Stimulated activated CD4-positive, alpha-beta T cell treated with anti-CD3 and anti-CD28 coated beads, TNF-alpha, amount 100 ng/mL, for 24 hours (primary cell): ENCODE data around the gene PHACTR3.
"Not testable (repeated sequence)": the region's sequence is repeated elsewhere in the genome, so short reads cannot be mapped to it uniquely, and the experiment has no call there.

Experiments used
- DNase-seq, 3 experiments: peaks; one replicate each; pipeline ENCODE4 v3.0.0-alpha.2; 2020; ENCODE audit warnings: low read depth in 3 of 3

The PHACTR3 gene

DNA sequence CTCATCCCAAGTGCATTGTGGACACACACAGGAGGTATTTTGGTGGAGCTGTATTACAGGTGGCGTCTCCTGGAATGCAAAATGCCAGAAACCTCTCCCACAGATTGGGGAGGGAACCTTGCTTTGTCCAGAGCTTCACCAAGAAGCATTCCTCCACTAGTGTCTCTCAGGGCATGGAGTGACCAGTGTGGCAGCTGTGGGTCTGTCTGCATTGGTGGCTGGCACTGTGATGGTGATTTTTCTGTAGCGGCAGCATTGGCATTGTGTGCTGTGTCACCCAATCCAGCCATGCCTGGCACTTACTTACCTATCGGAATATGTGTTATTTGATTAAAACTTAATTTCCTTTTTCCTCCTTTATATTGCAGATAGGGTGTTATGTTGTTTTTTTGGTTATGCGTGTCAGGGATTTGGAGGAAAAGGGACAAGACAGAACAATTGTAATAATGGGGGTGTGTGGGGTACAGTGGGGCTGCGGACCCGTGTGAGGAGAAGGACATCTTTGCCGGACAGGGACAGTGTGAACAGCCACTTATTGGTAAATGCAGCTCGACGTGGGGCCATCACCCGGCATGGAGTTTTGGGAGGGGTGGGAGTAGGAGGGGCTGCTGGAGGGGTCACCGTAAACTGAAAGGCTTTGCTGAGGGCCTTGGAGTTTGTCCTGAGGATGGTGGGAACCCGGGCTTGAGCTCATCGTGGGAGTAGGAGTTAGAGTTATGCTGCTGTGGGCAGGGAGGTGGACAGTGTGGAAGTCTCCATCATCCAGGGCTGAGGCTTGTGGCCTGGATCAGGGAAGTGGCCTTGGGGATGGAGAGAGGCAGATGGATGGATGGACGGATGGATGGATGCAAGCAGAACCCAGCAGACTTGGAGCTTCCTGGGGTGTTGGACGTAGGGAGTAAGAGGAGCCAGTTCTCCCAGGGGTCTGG lies 224.0 kb downstream of the PHACTR3 start:
- no peak for DNase-seq

DNA sequence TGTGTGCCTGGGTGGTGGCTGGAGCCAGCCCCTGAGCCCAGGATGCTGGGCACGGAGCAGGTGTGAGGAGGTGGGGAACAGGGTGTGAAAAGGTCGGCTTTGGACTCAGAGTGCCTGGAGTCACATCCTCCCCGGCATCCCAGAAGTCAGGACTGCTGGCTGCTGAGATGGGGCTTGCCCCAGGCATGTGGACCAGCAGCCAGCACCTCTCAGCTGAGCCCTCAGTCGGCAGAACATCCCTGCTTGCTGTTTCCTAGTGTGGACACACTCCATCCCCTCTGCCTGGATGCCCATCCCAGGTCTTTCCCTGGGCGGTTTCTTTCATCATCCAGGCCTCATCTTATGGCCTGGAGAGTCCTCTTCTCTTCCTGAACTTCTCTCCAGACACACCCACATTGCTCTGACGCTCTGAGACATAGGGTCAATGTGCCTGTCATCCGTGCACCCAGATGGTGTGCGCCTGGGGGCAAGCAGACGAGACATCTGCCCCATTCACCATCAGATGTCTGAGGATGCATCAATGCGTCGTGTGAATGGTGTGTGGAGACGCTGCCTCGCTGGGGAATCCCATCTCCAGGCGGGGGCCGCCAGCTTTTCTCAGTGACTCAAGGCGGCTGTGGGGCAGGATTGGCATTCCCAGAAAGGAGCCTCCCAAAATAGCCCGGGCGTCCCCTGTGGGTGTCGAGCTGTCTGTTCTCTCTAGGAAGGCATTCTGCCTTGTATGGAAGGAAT lies 224.9 kb downstream of the PHACTR3 start:
- no peak for DNase-seq

DNA sequence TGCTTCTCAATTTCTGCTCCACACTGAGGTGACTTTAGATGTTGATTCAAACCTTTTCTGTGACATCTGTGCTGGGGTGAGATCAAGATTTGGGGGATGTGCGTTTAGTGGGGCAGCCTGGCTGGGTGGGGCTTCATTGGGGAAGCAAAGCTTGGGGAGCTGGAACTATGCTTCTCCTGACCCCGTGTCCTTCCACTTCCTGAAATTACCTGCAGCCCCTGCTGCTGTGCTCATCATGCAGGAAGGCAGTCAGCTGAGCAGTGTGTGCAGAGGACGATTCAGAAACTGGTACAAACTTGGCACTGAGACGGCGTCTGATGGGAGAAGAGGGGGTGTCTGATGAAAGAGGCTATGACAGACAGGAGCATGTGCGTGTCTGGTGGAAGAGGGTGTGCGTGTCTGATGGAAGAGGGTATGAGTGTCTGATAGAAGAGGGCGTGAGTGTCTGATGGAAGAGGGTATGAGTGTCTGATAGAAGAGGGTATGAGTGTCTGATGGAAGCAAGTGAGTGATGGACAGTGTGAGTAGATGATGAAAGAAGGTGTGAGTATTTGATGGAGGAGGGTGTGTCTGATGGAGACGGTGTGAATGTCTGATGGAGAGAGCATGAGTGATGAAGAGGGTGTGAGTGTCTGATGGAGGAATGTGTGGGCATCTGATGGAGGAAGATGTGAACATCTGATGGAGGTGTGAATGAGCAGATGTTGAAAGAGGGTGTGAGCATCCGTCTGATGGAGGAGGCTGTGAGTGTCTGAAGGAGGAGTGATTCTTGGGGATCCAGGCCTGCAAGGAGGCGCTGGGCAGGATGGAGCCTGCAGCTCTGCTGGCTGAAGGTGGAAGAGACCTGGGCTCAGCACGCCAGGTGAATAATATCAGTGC lies 225.7 kb downstream of the PHACTR3 start:
- no peak for DNase-seq

DNA sequence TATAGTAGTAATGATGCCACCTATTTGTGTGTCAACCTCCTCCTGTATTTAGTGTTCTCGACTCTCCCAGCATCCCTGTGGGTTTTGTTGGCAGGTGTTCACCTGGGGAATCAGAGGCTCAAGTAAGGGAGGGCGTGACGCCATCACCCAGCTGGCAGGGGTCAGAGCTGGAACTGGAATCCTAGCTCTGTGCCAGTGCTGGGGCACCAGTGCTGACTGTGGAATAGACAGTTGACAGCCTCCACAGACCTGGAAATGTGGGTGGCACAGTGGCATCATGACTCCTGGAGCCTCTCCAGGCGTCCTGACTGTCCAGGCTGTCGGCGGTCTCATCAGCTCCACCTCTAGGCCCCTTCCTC lies 226.3 kb downstream of the PHACTR3 start:
- no peak for DNase-seq

DNA sequence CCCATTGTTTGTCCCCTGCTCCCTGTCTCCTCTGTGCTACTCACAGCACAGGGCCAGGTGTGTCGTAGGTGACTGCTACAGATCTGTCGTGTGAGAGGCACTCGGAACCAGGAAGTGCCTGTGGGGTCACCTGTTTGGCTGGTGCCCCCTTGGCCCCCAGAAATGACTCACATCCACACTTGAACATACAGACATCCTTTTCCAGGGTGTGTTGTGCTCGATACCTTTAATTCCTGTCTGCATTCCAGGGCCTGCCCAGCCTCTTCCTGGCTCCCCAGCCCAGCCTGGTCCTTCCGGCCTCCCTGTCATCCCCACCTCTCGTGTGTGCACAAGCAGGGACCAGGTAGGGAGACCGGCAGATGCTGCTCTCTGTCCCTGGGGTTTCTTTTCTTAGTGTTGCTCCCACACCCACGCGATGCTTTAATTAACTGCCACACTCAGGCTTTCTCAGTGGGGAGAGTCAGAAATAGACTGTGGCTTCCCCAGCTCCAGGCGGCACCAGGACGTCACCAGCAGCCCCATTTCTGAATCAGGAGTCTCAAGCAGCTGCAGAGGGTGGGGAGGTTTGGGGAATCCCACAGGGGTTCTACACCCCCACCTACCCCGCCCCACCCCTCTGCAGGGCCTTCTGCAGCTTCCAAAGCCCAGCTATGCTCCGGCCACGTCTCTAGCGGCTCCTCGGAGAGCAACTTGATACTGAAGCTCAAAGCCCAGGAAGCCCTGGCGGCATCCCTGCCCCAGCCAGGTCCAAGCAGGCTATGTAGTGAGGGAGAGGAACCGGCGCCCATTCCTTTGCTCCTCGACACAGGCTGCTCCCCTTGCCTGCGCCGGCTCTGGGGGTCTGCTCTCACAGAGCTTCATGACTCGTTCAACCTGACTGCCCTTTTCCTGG lies 226.9 kb downstream of the PHACTR3 start:
- DNase-seq = no peak

DNA sequence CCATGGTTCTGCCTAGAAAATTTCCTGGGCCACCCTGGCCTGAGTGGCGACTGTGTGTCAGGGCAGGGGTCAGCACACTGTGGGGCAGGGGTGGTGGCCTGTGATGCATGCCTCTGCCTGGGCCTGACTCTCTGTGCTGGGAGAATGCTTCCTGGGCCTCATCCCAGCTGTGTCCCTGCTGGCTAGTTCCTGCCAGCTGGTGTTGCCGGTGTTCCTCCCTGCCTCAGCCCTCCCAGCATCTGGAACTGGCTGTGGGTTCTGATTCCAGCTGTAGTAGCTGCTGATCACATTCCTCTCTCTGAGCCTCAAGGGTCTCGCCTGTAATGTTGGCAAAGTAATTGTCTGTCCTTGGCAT lies 227.6 kb downstream of the PHACTR3 start:
- no peak for DNase-seq

DNA sequence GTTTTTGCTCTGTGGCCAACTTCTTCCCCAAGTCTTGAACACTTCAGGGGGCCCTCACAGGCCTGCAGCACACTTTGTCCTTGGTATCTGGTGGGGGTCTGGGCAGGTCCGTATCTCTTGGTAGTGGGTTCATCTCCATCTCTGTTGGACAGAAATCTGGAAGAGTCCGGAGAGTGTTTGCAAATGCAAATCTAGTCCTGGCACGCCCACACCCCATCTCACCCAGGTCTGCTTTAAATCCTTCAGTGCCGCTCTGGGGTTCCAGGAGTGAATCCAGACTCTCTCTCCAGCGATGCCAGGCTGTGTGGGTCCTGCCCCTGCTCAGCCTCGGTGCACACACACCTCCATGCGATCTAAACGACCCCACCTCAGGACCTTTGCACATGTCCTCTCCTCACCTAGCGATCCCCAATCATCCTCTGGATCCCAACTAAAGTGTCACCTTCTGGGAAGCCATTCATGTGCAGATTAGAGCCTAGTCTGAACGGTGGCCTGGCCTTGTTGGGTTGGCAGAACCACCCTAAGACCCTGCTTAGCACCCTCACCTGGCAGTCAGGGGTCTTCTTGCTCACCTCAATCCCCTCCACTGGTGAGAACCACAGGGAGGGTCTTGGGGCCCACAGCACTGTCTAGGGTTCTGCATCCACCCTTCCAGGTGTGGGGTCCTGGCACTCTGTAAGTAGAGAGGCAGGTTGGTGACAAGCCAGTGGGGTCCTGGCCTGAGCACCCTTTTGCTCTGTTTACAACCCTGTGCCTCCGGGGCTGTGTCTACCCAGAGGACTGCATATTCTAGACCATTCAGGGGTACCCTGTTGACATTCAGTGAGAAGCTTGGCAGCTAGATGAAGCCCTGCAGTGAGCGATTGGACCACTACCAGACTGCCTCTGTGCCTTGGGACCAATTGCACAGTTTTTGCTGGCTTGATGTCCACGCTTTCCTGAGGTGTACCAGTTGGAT lies 228.3 kb downstream of the PHACTR3 start:
- DNase-seq = no peak

DNA sequence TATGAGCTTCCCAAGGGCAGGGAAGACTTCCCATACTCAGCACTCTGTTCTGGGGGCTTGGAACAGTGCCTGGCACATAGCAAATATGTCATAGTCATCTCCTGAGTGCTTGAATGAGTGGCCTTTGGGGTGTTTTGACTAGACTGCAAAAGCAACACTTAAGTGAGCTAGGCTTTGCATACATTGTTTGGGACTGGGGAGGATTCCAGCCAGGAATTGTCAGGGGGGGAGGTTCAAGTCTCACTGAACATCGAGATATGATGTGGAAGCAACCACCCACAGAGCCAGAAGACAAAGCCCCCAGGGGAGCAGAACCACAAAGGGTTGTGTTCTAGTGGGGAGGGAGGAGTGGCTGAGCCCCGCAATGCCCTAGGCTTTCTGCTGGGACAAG lies 230.7 kb downstream of the PHACTR3 start:
- DNase-seq = no peak

DNA sequence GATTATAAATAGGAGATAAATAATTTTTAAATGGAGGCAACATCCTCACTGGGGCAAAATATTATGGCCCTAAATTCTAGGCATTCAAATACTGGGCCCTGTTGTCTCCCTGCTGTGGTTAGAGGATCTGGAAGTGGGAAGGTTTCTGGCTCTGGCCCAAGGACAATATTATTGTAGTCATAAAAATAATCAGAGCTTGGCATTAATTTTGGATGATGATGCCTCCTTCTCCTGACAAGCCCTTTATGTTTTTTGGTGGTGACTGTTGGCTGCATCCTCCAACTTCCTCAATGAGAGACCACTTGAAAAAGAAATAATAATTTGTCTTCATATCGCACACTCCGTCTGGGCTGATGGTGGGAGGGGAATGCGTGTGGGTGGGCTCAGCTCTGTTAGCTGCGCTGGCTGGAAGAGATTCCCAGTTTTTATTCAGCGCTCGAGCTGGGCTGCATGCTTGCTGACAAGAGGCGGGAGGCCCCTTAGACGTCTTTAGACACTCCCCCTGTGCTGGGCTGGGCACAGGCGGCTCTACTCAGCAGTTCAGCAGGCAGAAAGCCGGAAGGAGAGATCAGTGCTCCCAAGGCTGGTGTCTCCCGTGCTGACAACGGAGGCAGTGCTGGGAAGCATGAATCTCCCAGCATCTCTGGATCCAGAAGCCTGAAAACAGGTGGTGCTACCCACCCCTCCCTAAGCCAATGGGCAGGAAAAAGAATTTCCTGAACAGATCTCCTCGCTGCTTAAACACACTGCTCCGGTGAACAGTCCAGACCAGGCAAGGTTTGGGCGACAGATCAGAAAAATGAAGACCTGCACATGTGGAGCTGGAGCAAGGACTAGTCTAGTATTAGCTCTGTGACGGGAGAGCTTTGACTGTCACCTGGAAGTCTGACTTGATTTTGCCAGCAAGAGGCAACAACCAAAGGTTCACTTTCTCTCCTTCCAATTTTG lies 231.4 kb downstream of the PHACTR3 start:
- no peak for DNase-seq

DNA sequence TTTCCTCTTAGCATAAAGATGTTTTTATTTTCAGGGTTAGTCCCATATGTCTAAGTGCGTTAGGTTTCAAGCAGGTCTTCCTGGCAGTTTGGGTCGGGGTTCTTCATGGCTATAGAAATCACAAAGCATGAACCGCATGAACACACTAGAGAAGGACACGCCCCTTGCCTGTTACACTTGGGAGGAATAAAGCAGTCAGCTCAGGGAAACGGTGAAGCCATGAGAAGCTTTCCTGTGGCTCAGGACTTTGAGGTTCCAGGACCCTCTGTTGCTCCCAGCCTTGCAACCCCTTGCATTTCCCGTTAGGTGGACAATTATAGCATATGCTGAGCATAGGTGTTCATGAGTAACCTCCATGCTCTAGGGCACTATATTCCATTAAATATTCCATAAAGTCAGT lies 232.4 kb downstream of the PHACTR3 start:
- no peak for DNase-seq

DNA sequence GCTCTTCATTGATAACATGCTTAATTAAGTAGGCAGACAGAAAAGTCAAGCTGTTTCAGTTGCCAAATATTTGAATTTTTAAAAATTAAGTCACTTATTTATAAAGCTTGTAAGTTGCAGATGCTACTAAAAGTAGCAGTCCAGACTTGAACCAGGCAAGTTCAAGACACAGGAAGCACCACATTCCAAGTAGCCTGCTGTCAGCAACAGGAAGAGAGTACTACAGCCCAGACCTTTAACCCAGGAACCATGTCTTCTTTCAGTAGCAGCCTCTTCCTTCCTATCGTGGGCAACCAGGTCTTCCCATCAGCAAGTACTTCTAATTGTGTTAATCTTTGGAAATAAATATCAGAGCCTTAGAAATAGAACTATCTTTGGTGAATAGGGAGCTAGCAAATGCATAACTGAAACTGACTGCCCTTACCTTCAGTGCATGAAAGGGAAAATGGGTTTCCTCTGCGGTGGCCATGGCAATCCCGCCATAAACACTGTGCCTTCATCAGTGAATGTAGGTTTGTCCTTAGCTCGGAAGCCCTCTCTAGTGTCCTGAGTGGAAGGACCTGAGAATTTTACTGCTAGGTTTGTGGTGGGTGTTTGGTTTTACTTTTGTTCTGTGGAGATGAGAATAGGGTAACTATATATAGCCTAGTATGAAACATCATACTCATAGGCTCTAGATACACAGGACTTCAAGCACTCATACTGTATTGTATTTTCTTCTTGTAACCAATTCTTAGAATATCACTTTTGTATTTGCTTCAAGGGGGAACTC lies 233.5 kb downstream of the PHACTR3 start:
- no peak for DNase-seq

DNA sequence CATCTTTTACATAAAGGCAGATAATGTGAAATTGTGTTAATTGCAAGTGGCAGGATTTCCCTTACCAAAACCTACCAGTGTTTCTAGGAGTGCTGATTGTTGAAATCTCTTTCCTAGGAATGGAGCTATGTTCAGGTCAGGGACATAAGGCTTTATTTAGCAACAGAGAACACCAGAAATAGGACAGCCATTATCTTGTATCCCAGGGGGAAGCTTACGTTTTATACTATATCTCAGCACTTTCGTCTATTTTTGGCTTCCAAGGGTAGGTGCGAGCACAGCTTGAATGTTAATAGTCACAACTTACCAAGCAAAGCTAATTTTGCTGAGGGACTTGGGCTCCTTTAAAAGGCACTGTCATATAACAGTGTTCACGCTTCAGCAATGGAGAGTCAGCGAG lies 235.1 kb downstream of the PHACTR3 start:
- no peak for DNase-seq

DNA sequence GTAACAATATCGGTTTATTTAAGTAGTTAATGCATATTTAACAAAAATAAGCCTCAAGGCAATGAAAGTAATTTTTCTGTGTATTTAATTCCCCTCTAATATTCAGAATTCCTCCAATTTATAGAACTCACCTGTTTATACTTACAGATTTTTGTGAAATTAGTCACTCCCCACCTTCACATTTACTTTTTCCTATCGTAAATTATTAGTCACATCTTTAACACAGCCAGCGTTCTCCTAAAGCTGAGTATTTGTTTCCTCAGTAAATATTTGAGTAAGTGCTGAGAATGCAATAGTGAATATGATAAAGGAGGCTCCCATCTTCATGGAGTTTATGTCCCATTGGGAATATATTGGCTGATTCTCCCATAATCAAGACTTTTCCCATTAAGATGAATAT lies 241.1 kb downstream of the PHACTR3 start:
- DNase-seq = no peak

DNA sequence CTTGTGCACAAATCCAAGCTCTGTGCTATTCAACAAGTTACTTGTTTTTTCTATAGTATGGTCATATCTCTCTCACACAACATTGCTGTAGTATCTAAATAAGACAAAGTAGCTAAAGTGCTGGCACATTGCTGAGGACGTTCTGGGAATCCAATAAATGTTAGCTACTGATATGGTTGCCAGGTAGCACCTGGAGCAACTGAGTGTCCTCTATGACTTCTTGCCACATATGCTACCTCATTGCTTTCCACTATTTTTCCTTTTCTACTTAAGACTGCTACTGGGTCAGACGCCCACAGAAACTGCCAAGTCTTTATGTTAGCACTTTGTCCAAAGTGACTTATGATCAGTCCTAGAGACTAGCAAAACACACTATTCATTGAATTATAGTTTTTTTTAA lies 243.8 kb downstream of the PHACTR3 start:
- DNase-seq = no peak

DNA sequence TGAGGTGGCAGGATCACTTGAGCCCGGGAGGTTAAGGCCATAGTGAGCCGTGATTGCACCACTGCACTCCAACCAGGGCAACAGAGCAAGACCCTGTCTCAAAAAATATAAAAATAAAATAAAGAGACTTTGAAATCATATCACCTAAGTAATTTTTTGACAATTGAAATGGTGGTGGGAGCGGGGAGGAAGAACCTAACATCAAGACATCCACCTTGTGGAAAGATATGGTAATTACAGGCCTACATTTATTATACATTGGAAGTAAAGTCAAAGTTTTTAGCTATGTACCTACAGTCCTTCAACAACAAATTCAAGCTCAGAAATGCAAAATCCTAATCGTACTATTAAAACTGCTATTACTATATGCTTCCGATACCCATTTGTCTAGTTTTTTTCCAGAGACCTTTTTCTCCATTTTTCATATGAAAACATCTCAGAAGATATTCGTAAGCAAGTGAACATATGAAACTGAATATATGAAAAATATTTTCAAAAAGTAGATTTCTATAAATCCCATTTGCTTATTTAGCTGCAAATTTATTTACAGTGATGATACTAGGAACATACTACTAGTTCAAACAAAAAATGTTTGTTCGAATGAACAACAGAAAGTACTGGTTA lies 245.8 kb downstream of the PHACTR3 start:
- no peak for DNase-seq

DNA sequence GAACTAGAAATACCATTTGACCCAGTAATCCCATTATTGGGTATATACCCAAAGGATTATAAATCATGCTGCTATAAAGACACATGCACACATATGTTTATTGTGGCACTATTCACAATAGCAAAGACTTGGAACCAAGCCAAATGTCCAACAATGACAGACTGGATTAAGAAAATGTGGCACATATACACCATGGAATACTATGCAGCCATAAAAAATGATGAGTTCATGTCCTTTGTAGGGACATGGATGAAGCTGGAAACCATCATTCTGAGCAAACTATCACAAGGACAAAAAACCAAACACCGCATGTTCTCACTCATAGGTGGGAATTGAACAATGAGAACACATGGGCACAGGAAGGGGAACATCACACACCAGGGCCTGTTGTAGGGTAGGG lies 252.2 kb downstream of the PHACTR3 start:
- not testable (repeated sequence) for DNase-seq

DNA sequence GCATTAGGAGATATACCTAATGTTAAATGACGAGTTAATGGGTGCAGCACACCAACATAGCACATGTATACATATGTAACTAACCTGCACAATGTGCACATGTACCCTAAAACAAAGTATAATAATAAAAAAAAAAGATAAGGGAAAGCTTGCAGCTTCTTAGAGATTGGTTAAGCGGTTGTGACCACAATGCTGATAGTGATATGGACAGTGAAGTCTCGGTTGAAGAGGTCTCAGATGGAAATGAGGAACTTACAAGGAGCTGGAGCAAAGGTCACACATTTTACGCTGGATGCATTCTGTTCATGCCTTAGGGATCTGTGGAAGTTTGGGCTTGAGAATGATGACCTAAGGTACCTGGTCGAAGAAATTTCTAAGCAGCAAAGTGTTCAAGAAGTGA lies 252.6 kb downstream of the PHACTR3 start:
- not testable (repeated sequence) for DNase-seq

DNA sequence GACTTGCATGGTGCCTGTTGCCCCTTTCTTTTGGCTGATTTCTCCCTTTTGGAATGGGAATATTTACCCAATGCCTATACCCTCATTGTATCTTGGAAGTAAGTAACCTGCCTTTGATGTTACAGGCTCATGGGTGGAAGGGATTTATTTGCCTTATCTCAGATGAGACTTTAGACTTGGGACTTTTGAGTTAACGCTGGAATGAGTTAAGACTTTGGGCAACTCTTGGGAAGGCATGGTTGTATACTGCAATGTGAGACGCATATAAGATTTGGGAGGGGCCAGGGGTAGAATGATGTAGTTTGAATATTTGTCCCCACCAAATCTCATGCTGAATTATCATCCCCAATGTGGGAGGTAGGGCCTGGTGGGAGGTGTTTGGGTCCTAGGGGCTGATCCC lies 253.6 kb downstream of the PHACTR3 start:
- no peak for DNase-seq
